ENCODE results near the gene NUTM2E.
"Not testable (repeated sequence)": the region's sequence is repeated elsewhere in the genome, so short reads cannot be mapped to it uniquely, and the experiment has no call there.

Gene NUTM2E

GRCh38 chr10:79866903-79867551 lies 40.5 kb downstream of the NUTM2E start:
- DNase-seq, result not testable (repeated sequence)

GRCh38 chr10:79868023-79868422 lies 41.5 kb downstream of the NUTM2E start:
- not testable (repeated sequence) for DNase-seq

GRCh38 chr10:79869439-79870097 lies 43.0 kb downstream of the NUTM2E start:
- not testable (repeated sequence) for DNase-seq

GRCh38 chr10:79871729-79872128 lies 45.2 kb downstream of the NUTM2E start:
- DNase-seq, result not testable (repeated sequence)
